GM21528 (cell line): ENCODE results near the gene SLC12A5.

Experiments used
- ATAC-seq: cut with Tn5 transposase; IDR thresholded peaks from one replicate; pipeline ENCODE4 v1.9.1; 2021; ENCODE audit warnings: mild to moderate bottlenecking, moderate library complexity; ENCODE audit not compliant: unreplicated experiment, low FRiP score

SLC12A5 gene

GRCh38 chr20:46025376-46025783 is 3.6 kb upstream of the SLC12A5 start:
- ATAC-seq = no peak

- no peak for ATAC-seq
Measured at GRCh38 chr20:46027245-46027853, 1.7 kb upstream of the SLC12A5 start.

- no peak for ATAC-seq
Measured at GRCh38 chr20:46028110-46028509, 905 bp upstream of the SLC12A5 start.

- no peak for ATAC-seq
Measured at GRCh38 chr20:46030284-46031013, 1.4 kb downstream of the SLC12A5 start.

- ATAC-seq = no peak
Measured at GRCh38 chr20:46031014-46031569, 2.1 kb downstream of the SLC12A5 start.

- ATAC-seq = no peak
Measured at GRCh38 chr20:46031701-46032254, 2.8 kb downstream of the SLC12A5 start.

GRCh38 chr20:46034039-46034438 is 5.0 kb downstream of the SLC12A5 start:
- ATAC-seq = no peak

GRCh38 chr20:46035253-46035652 is 6.2 kb downstream of the SLC12A5 start:
- no peak for ATAC-seq

- ATAC-seq = no peak
Measured at GRCh38 chr20:46035713-46036112, 6.7 kb downstream of the SLC12A5 start.

GRCh38 chr20:46036370-46036769 is 7.4 kb downstream of the SLC12A5 start:
- no peak for ATAC-seq

- ATAC-seq = no peak
Measured at GRCh38 chr20:46037036-46037435, 8.0 kb downstream of the SLC12A5 start.

GRCh38 chr20:46040902-46041535 is 12.0 kb downstream of the SLC12A5 start:
- ATAC-seq = no peak

GRCh38 chr20:46043556-46043955 is 14.5 kb downstream of the SLC12A5 start:
- ATAC-seq = no peak

- ATAC-seq = no peak
Measured at GRCh38 chr20:46044896-46045295, 15.9 kb downstream of the SLC12A5 start.

- ATAC-seq = no peak
Measured at GRCh38 chr20:46046588-46047310, 17.7 kb downstream of the SLC12A5 start.

GRCh38 chr20:46047821-46048220 is 18.8 kb downstream of the SLC12A5 start:
- no peak for ATAC-seq

GRCh38 chr20:46049190-46049589 is 20.2 kb downstream of the SLC12A5 start:
- no peak for ATAC-seq

- ATAC-seq = no peak
Measured at GRCh38 chr20:46049815-46050214, 20.8 kb downstream of the SLC12A5 start.

GRCh38 chr20:46050444-46050843 is 21.4 kb downstream of the SLC12A5 start:
- ATAC-seq = no peak

- no peak for ATAC-seq
Measured at GRCh38 chr20:46050885-46051284, 21.9 kb downstream of the SLC12A5 start.
